Spleen (tissue), 7 donors: ENCODE measurements around the gene CHCHD6.

Experiments used
- POLR2A ChIP-seq, 3 donors: fragments of 450-650 bp; IDR thresholded peaks; one replicate each; pipeline ENCODE4 v1.5.1; 2017; ENCODE audit warnings: antibody characterized with exemption in 3 of 3, mild to moderate bottlenecking in 1 of 3
- POLR2AphosphoS5 ChIP-seq, 3 donors: sonication (generic); formaldehyde crosslinking; IDR thresholded peaks; one replicate each; pipeline ENCODE4 v1.5.1; 2017; ENCODE audit warnings: antibody characterized with exemption in 3 of 3
- TF ChIP-seq, protein P1 (sequence below), 11 experiments: fragments of 200-600 bp in 7 of 11; fragments of 450-650 bp in 4 of 11; sonication (generic) in 4 of 11; IDR thresholded peaks in 8 of 11; conservative IDR thresholded peaks in 3 of 11; 1 replicate in 7 of 11; 2 replicates in 4 of 11; pipeline versions ENCODE4 v1.4.0 to v1.8.0; 2016 to 2021; ENCODE audit warnings: antibody characterized with exemption in 11 of 11, inconsistent platforms in 4 of 11, mild to moderate bottlenecking in 1 of 11
- donor health status: DM: no; HTN: no; CAD: no; lungs with moderate emphysema.
- donor health status: DM: no; HTN: no; CAD: no.
- donor health status: DM: no; HTN: no; CAD: no.

DNA sequence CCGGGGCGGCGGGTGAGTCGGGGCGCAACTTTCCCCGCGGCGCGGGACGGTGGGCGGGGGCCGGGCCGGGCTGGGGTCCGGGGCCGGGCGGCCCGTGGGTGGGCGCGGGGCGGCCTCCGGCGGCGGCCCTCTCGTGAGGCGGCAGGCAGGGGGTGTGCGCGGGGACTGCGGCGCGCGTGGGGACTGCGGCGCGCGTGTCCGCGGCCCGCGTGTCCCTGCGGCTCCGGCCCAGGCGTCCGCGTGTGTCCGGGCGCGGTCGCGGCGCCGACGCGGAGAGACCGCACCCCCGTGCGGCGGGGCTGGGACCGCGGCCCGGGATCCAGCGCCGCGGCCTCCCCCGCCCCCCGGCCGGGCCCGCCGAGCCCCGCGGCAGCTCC lies 279.2 kb downstream of the CHCHD6 start:
- TF ChIP-seq POLR2A (IDR thresholded peaks at IDR 0.05) (no peak), POLR2AphosphoS5 (IDR thresholded peaks at IDR 0.05) (no peak)
- TF ChIP-seq, protein P1, sequence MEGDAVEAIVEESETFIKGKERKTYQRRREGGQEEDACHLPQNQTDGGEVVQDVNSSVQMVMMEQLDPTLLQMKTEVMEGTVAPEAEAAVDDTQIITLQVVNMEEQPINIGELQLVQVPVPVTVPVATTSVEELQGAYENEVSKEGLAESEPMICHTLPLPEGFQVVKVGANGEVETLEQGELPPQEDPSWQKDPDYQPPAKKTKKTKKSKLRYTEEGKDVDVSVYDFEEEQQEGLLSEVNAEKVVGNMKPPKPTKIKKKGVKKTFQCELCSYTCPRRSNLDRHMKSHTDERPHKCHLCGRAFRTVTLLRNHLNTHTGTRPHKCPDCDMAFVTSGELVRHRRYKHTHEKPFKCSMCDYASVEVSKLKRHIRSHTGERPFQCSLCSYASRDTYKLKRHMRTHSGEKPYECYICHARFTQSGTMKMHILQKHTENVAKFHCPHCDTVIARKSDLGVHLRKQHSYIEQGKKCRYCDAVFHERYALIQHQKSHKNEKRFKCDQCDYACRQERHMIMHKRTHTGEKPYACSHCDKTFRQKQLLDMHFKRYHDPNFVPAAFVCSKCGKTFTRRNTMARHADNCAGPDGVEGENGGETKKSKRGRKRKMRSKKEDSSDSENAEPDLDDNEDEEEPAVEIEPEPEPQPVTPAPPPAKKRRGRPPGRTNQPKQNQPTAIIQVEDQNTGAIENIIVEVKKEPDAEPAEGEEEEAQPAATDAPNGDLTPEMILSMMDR (IDR thresholded peaks at IDR 0.05 in 8 of 11, conservative IDR thresholded peaks at IDR 0.05 in 3 of 11), result no peak
